GM19193 (cell line): ENCODE results near the gene GPBP1.

ENCODE experiments used
- POLR2A ChIP-seq: IDR thresholded peaks from 4 replicates; pipeline ENCODE4 v1.6.1; 2011; ENCODE audit not compliant: insufficient read depth, insufficient read length; ENCODE audit errors: extremely low read depth

GPBP1 gene

GRCh38 chr5:57174890-57175510 lies 1.1 kb downstream of the GPBP1 start:
- TF ChIP-seq POLR2A = no peak

DNA sequence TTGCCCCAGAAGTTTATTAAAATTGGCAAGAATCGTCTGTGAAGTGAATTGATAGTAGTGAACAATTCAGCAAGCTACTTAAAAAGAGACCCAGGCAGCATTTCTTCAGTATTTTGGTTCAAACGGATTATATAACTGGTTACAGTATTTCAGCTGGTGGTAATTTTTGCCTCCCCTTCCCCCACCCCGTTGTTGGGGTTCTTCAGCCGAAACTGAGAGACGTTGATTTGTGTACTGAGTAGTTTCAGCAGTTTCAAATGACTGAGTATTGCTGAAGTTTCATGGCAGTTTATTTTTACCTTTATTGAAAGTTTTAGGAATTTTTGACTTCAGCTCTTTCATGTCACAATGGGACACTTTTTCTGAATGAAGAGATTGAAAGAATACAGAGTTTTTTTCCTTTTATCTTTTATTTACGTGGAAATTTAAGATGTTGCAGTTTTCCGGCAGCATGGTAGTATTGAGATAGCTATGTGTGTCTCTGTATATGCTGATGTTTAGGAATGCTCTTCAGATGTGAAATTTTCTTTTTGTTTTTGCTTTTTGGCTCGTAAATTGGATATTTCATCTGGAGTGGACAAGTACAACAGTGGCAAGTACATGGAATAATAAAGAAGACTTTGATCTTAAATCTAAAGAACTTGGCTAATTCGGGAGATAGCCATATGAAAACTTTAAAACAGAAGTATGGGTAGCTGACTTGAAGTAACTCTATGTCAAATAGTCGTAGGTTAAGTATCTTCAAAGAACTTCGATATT lies 1.9 kb downstream of the GPBP1 start:
- TF ChIP-seq POLR2A = no peak

DNA sequence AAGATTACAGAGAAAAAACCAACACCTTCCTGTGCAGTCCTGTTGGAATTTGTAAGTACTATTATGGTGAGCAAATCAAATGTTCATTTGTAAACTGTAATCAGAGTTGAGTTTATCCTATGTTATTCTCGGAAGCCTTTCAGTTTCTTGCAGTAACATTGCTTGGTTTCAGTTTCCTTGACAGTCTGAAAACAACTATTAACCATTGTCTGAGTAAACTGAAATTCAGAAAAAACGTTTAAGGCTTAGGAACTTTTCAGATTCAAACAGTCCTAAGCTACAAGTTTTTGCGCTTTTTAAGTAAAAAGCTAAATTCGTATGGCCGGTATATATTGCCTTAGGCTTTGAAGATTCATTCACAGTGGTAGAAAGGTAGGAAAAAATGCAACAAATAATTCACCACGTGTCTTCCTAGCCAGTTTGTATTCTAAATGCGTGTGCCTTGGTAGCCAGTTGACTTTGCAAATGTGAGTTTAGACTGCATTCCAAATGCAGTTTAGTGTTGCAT lies 2.5 kb downstream of the GPBP1 start:
- TF ChIP-seq POLR2A = no peak

DNA sequence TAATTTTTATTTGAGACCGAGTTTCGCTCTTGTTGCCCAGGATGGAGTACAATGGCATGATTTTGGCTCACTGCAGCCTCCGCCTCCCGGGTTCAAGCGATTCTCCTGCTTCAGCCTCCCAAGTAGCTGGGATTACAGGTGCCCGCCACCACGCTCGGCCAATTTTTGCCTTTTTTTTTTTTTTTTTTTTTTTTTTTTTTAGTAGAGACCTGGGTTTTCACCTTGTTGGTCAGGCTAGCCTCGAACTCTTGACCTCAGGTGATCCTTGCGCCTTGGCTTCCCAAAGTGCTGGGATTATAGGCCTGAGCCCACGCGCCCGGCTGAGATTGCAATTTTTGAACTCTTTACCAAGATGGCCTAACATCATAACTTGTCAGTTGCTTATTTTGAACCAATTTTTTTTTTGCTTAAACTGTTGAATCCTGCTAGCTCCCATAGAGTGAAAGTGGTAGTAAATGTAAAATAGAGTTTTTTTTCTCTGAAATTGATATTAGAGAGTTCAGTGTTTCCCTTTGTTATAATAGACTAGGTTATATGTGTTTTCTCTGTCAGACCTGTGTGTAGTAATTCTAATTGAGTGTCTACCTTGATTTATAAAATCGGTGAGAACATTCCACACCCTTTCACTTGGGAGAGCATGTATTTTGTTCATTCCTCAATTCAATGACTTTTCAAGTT lies 3.8 kb downstream of the GPBP1 start:
- TF ChIP-seq POLR2A = no peak

DNA sequence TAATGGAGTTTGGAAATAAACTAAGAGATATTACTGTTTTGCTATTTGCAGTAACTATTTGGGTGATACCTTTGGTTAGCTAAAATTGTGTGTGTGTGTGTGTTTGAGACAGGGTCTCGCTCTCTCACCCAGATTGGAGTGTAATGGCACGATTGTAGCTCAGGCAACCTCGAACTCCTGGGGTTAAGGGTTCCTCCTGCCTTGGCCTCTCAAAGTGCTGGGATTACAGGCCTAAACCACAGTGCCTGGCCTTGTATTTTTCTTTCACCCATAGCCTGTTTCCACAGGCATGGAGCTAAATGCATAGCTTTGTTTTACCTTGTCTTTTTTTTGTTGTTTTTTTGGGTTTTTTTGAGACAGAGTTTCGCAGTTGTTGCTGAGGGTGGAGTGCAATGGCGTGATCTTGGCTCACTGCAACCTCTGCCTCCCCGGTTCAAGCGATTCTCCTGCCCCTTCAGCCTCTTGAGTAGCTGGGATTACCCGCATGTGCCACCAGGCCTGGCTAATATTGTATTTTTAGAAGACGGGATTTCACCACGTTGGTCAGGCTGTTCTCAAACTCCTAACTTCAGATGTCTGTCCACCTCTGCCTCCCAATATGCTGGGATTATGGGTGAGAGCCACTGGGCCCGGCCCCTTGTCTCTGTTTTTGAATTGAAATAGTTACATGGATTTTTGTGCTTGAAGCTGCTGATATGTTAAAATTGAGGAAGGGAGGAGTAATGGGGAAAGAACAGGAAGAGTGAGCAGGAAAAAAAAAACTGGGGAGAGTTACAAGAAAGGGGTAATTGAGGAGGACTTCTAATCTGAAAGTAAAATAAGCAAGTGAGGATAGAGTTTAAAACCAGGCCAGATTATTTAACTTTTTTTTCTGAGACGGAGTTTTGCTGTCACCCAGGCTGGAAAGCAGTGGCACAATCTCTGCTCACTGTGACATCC lies 5.7 kb downstream of the GPBP1 start:
- TF ChIP-seq POLR2A = no peak

- TF ChIP-seq POLR2A = no peak
These were observed 7.3 kb downstream of the GPBP1 start for GRCh38 chr5:57181154-57181553.

- no peak for TF ChIP-seq POLR2A
These were observed 10.5 kb downstream of the GPBP1 start for GRCh38 chr5:57184322-57184721.

GRCh38 chr5:57185313-57185712 lies 11.5 kb downstream of the GPBP1 start:
- TF ChIP-seq POLR2A = no peak

DNA sequence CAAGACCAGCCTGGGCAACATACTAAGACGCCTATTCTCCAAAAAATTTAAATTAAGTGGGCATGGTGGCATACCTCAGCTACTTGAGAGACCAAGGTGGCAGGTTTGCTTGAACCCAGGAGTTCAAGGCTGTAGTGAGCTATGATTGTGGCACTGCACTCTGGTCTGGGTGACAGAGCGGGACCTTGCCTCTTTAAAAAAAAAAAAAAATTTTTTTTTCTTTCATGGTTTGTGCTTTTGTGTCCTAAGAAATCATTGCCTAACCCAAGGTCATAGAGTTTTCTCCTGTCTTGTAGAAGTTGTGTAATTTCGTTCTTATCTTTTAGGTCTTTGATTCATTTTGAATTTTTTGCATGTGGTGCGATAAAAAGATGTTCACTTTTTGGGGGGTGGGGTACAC lies 12.3 kb downstream of the GPBP1 start:
- TF ChIP-seq POLR2A = no peak

DNA sequence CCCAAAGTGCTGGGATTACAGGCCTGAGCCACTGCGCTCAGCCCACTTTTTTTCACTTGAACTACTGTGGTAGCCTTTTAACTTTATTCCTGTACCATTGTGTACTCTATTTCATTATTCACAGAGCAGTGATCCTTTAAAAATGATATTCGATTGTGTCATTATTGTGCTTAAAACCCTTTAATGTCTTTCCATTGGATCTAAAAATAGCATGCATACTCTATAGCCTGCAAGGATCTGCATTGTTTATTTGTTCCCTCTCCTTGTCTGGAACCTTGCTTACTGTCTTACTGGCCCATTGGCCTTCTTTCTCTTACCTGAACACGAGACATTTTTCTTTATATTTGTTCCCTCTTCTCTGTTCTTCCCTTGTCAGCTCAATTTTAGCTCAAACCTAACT lies 15.7 kb downstream of the GPBP1 start:
- TF ChIP-seq POLR2A = no peak

DNA sequence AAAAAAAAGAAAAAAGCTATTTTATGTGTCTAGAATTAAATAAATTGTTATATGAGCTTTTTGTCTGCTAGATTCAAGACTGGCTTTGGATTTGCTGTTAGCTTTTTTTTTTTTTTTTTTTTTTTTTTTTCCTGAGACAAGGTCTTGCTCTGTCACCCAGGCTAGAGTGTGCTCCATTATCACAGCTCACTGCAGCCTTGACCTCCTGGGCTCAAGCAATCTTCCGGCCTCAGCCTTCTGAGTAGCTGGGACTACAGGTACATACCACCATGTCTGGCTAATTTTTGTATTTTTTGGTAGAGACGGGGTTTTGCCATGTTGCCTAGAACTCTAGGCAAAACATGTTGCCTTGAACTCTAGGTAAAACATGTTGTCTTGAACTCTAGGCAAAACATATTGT lies 16.7 kb downstream of the GPBP1 start:
- no peak for TF ChIP-seq POLR2A

GRCh38 chr5:57191163-57191562 lies 17.3 kb downstream of the GPBP1 start:
- no peak for TF ChIP-seq POLR2A

GRCh38 chr5:57191986-57192385 lies 18.1 kb downstream of the GPBP1 start:
- no peak for TF ChIP-seq POLR2A

DNA sequence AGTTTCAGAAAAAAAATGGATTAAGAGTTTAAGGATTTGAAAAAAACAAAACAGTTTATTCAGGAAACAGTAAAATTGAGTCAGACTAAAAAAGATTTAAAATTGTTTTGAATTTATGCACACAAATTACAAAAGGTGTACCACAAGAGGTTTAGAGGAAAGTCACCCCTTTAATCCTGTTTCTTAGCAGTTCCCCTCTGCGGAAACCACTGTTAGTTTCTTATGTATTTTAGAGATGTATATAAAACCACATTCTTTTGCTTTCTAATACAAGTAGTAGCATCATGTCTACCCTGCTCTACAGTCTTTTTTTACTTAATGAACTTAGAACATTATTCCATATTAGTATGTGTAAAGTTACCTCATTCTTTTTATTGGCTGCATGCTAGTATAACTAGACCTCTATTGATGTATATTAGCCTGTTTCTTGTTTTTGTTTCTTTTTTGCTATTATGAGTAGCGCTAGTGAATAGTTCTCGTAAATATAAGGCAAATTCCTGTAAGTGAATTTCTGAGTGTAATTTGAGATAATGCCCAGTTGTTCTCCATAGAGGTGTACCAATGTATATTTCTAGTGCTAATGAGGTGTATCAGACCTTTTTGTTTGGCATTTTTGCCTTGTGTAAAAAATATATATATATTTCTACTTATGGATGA lies 20.0 kb downstream of the GPBP1 start:
- no peak for TF ChIP-seq POLR2A

DNA sequence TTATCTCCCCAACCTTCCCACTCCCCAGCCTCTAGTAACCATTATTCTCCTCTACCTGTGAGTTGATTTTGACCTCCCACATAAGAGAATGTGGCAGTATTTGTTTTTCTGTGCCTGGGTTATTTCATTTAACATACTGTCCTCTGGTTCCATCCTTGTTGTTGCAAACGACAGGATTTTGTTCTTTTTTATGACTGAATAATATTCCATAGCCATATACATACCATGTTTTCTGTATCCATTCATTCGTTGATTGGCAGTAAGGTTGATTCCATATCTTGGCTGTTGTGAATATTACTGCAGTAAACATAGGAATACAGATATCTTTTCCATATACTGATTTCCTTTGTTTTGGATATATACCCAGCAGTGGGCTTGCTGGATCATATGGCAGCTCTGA lies 20.8 kb downstream of the GPBP1 start:
- no peak for TF ChIP-seq POLR2A

DNA sequence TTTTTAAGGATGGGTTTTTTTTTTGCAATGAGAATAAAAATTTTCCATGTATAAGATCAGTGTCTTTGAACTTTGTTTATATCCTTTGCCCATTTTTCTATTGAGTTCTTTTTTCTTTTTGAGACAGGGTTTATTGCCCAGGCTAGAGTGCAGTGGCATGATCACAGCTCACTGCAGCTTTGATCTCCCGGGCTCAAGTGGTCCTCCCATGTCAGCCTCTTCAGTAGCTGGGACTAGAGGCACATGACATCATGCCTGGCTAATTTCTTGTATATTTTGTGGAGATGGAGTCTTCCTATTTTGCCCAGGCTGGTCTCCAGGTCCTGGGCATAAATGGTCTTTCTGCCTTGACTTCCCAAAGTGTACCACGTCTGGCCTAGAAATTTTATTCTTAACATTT lies 21.2 kb downstream of the GPBP1 start:
- no peak for TF ChIP-seq POLR2A
